ENCODE results near the gene DACH1.
"Not testable (repeated sequence)": the region's sequence is repeated elsewhere in the genome, so short reads cannot be mapped to it uniquely, and the experiment has no call there.

The DACH1 gene

DNA sequence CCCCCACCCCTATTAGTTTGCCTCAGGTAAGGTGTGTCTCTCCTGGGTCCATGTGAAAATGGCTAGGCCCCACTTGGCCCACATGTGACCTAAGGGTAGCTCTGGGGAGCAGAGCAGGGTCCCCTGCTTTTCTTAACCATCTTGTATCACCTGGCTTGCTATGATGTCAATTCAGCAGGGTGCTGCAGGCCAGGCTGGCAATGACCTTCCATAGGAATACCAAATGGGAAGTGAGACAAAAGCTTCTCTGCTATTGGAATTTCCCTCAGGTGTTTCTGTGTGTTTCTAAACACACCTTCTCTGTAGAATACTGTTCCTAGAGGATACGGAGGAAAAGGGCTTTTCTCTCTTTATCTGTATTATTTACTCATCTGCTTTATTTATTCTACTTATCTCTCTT, 35.7 kb upstream of the DACH1 start:
- no peak overlapping the region for H3K4ac ChIP-seq (ENCODE audit: low read depth, low read length)
- H3K4me2 ChIP-seq (ENCODE audit: low read length), result no peak overlapping the region
- no peak overlapping the region for H3K18ac ChIP-seq (ENCODE audit: low read length)
- H3K79me1 ChIP-seq (ENCODE audit: low read length), result no peaks in the 10 kb centered on the region
- no peaks in the 10 kb centered on the region for H3K27me3 ChIP-seq (ENCODE audit: insufficient read depth, low read length)
- H3K9me3 ChIP-seq (ENCODE audit: insufficient read depth, low read depth, low read length), result no peaks in the 10 kb centered on the region
- H4K8ac ChIP-seq (ENCODE audit: low read depth, low read length), result no peak overlapping the region
- H3K23ac ChIP-seq (ENCODE audit: low read length), result no peak overlapping the region
- DNase-seq, result no peak
- H2BK120ac ChIP-seq (ENCODE audit: insufficient read depth, low read length, poor library complexity), result no peak overlapping the region
- H3K14ac ChIP-seq (ENCODE audit: low read length), result no peak overlapping the region
- no peak overlapping the region for H3K9ac ChIP-seq (ENCODE audit: low read length)
- no peak overlapping the region for H4K12ac ChIP-seq (ENCODE audit: low read depth, low read length)
- no peak overlapping the region for H4K91ac ChIP-seq (ENCODE audit: low read depth, low read length)
- H2AK5ac ChIP-seq (ENCODE audit: low read length), result no peak overlapping the region
- H3K4me3 ChIP-seq (ENCODE audit: low read depth, low read length), result no peak overlapping the region
- H3K4me1 ChIP-seq (ENCODE audit: control insufficient read depth in 1 of 2, insufficient read depth in 2 of 2, low read length in 2 of 2), result no peaks in the 10 kb centered on the region
- no peak overlapping the region for H3K27ac ChIP-seq (ENCODE audit: low read depth, low read length)
- H2BK12ac ChIP-seq (ENCODE audit: low read length), result no peak overlapping the region
- no peaks in the 10 kb centered on the region for H3K79me2 ChIP-seq (ENCODE audit: control insufficient read depth, insufficient read depth, low read length, poor library complexity)
- no peaks in the 10 kb centered on the region for H3K36me3 ChIP-seq (ENCODE audit: control insufficient read depth in 1 of 2, insufficient read depth in 2 of 2, low read length in 2 of 2)
- no CpG with 5 or more reads among the region's 1 CpG for WGBS (ENCODE audit: extremely low coverage, insufficient coverage, insufficient read length)
- H2AFZ ChIP-seq (ENCODE audit: insufficient read depth, low read length, poor library complexity), result no peak overlapping the region
- H2BK5ac ChIP-seq (ENCODE audit: low read depth, low read length, poor library complexity), result no peak overlapping the region

DNA sequence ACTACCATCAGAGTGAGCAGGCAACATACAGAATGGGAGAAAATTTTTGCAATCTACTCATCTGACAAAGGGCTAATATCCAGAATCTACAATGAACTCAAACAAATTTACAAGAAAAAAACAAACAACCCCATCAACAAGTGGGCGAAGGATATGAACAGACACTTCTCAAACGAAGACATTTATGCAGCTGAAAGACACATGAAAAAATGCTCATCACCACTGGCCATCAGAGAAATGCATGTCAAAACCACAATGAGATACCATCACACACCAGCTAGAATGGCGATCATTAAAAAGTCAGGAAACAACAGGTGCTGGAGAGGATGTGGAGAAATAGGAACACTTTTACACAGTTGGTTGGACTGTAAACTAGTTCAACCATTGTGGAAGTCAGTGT, 26.5 kb upstream of the DACH1 start:
- not testable (repeated sequence) for H3K18ac ChIP-seq (ENCODE audit: low read length); H2BK5ac ChIP-seq (ENCODE audit: low read depth, low read length, poor library complexity); DNase-seq

DNA sequence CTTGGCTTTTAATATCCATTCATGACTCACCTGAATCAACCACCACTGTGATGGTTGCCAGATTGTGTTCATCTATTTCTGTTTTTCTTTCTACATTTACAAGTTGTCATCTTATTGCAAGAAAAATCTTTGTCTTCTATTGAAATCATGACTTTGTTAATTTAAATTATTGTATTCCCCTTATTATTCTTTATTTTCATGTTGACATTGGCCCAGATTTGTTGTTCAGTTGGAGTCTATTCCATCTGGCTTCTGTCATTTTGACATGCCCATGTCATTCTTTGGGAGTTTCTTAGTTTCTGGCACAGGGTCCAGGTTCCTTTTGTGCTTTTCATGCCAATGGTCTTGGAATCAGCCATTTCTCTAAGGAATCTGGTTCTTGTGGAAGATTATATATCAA, 19.9 kb upstream of the DACH1 start:
- no peaks in the 10 kb centered on the region for H3K4me1 ChIP-seq (ENCODE audit: control insufficient read depth in 1 of 2, insufficient read depth in 2 of 2, low read length in 2 of 2)
- no peak overlapping the region for H4K12ac ChIP-seq (ENCODE audit: low read depth, low read length)
- no peak overlapping the region for H3K23ac ChIP-seq (ENCODE audit: low read length)
- H3K79me1 ChIP-seq (ENCODE audit: low read length), result no peaks in the 10 kb centered on the region
- H3K79me2 ChIP-seq (ENCODE audit: control insufficient read depth, insufficient read depth, low read length, poor library complexity), result no peaks in the 10 kb centered on the region
- no peak overlapping the region for H2AK5ac ChIP-seq (ENCODE audit: low read length)
- H3K36me3 ChIP-seq (ENCODE audit: control insufficient read depth in 1 of 2, insufficient read depth in 2 of 2, low read length in 2 of 2), result no peaks in the 10 kb centered on the region
- H3K14ac ChIP-seq (ENCODE audit: low read length), result no peak overlapping the region
- peaks cover 1% of the 10 kb centered on the region for H3K9me3 ChIP-seq (ENCODE audit: insufficient read depth, low read depth, low read length)
- no peak for DNase-seq
- no peak overlapping the region for H4K8ac ChIP-seq (ENCODE audit: low read depth, low read length)
- no peak overlapping the region for H3K4me2 ChIP-seq (ENCODE audit: low read length)
- no peak overlapping the region for H2BK12ac ChIP-seq (ENCODE audit: low read length)
- H2BK120ac ChIP-seq (ENCODE audit: insufficient read depth, low read length, poor library complexity), result no peak overlapping the region
- no peak overlapping the region for H2BK5ac ChIP-seq (ENCODE audit: low read depth, low read length, poor library complexity)
- no peaks in the 10 kb centered on the region for H3K27me3 ChIP-seq (ENCODE audit: insufficient read depth, low read length)
- H3K9ac ChIP-seq (ENCODE audit: low read length), result no peak overlapping the region
- H3K4me3 ChIP-seq (ENCODE audit: low read depth, low read length), result no peak overlapping the region
- no peak overlapping the region for H3K4ac ChIP-seq (ENCODE audit: low read depth, low read length)
- no peak overlapping the region for H4K91ac ChIP-seq (ENCODE audit: low read depth, low read length)
- no peak overlapping the region for H3K27ac ChIP-seq (ENCODE audit: low read depth, low read length)
- no peak overlapping the region for H3K18ac ChIP-seq (ENCODE audit: low read length)
- H2AFZ ChIP-seq (ENCODE audit: insufficient read depth, low read length, poor library complexity), result no peak overlapping the region

More for the DNA sequence above, 26.5 kb upstream of the DACH1 start:
- not testable (repeated sequence) for H3K79me1 ChIP-seq (ENCODE audit: low read length); H4K12ac ChIP-seq (ENCODE audit: low read depth, low read length); H3K9ac ChIP-seq (ENCODE audit: low read length); H4K91ac ChIP-seq (ENCODE audit: low read depth, low read length); H2BK12ac ChIP-seq (ENCODE audit: low read length); H3K79me2 ChIP-seq (ENCODE audit: control insufficient read depth, insufficient read depth, low read length, poor library complexity); H3K4me1 ChIP-seq (ENCODE audit: control insufficient read depth in 1 of 2, insufficient read depth in 2 of 2, low read length in 2 of 2); H4K8ac ChIP-seq (ENCODE audit: low read depth, low read length); H3K27me3 ChIP-seq (ENCODE audit: insufficient read depth, low read length); H3K9me3 ChIP-seq (ENCODE audit: insufficient read depth, low read depth, low read length); H3K23ac ChIP-seq (ENCODE audit: low read length); H3K14ac ChIP-seq (ENCODE audit: low read length); H2AK5ac ChIP-seq (ENCODE audit: low read length); H3K36me3 ChIP-seq (ENCODE audit: control insufficient read depth in 1 of 2, insufficient read depth in 2 of 2, low read length in 2 of 2); H2BK120ac ChIP-seq (ENCODE audit: insufficient read depth, low read length, poor library complexity); H3K4me2 ChIP-seq (ENCODE audit: low read length); H3K4ac ChIP-seq (ENCODE audit: low read depth, low read length); H3K4me3 ChIP-seq (ENCODE audit: low read depth, low read length); H2AFZ ChIP-seq (ENCODE audit: insufficient read depth, low read length, poor library complexity); H3K27ac ChIP-seq (ENCODE audit: low read depth, low read length)
- no CpG with 5 or more reads among the region's 3 CpGs for WGBS (ENCODE audit: extremely low coverage, insufficient coverage, insufficient read length)

DNA sequence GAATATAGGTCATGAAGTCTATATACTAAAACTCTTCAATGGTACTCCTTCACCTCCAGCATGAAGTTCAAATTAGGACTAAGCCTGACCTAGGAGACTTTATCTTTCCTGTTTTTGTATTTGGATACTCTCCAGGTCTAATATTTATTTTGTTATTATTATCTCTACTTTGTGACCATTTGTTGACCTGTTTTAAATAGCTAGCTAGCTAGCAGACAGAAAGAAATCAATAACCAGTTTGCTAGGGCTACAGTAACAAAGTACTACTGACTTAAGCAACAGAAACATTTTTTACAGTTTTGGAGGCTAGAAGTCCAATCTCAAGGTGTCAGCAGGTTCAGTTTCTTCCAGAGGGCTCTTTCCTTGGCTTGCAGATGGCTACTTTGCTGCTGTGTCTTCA, 15.1 kb upstream of the DACH1 start:
- DNase-seq, result no peak
- no peak overlapping the region for H2BK12ac ChIP-seq (ENCODE audit: low read length)
- peaks cover 0 to 3% of the 10 kb centered on the region in 2 experiments for H3K4me1 ChIP-seq (ENCODE audit: control insufficient read depth in 1 of 2, insufficient read depth in 2 of 2, low read length in 2 of 2)
- H3K18ac ChIP-seq (ENCODE audit: low read length), result no peak overlapping the region
- H3K79me2 ChIP-seq (ENCODE audit: control insufficient read depth, insufficient read depth, low read length, poor library complexity), result no peaks in the 10 kb centered on the region
- H2AK5ac ChIP-seq (ENCODE audit: low read length), result no peak overlapping the region
- H3K36me3 ChIP-seq (ENCODE audit: control insufficient read depth in 1 of 2, insufficient read depth in 2 of 2, low read length in 2 of 2), result no peaks in the 10 kb centered on the region
- no peak overlapping the region for H2BK120ac ChIP-seq (ENCODE audit: insufficient read depth, low read length, poor library complexity)
- no peaks in the 10 kb centered on the region for H3K79me1 ChIP-seq (ENCODE audit: low read length)
- no peak overlapping the region for H3K23ac ChIP-seq (ENCODE audit: low read length)
- H3K4me3 ChIP-seq (ENCODE audit: low read depth, low read length), result no peak overlapping the region
- H3K4me2 ChIP-seq (ENCODE audit: low read length), result no peak overlapping the region
- H4K91ac ChIP-seq (ENCODE audit: low read depth, low read length), result no peak overlapping the region
- no peak overlapping the region for H3K27ac ChIP-seq (ENCODE audit: low read depth, low read length)
- no peak overlapping the region for H3K4ac ChIP-seq (ENCODE audit: low read depth, low read length)
- no peak overlapping the region for H2BK5ac ChIP-seq (ENCODE audit: low read depth, low read length, poor library complexity)
- H3K14ac ChIP-seq (ENCODE audit: low read length), result no peak overlapping the region
- no peaks in the 10 kb centered on the region for H3K27me3 ChIP-seq (ENCODE audit: insufficient read depth, low read length)
- no peak overlapping the region for H3K9ac ChIP-seq (ENCODE audit: low read length)
- H4K8ac ChIP-seq (ENCODE audit: low read depth, low read length), result no peak overlapping the region
- no peak overlapping the region for H2AFZ ChIP-seq (ENCODE audit: insufficient read depth, low read length, poor library complexity)
- H3K9me3 ChIP-seq (ENCODE audit: insufficient read depth, low read depth, low read length), result no peaks in the 10 kb centered on the region
- H4K12ac ChIP-seq (ENCODE audit: low read depth, low read length), result no peak overlapping the region
